SK-N-SH treated with all-trans-retinoic acid at 6 μM for 48 hours (cell line): ENCODE measurements around the gene UCK1.

Experiments used
- GLIS3 ChIP-seq: fragments of 250-450 bp; sonication (Bioruptor Pico); IDR thresholded peaks from 2 replicates; pipeline ENCODE4 v1.5.0; 2020; ENCODE audit warnings: mild to moderate bottlenecking, moderate library complexity
- TOX ChIP-seq: fragments of 250-450 bp; sonication (Bioruptor Pico); IDR thresholded peaks from 2 replicates; pipeline ENCODE4 v1.8.0; 2021; ENCODE audit warnings: mild to moderate bottlenecking, moderate library complexity, borderline replicate concordance
- ZFP3 ChIP-seq: fragments of 250-450 bp; sonication (Bioruptor Pico); IDR thresholded peaks from 2 replicates; pipeline ENCODE4 v1.5.0; 2020; ENCODE audit warnings: mild to moderate bottlenecking, moderate library complexity

DNA sequence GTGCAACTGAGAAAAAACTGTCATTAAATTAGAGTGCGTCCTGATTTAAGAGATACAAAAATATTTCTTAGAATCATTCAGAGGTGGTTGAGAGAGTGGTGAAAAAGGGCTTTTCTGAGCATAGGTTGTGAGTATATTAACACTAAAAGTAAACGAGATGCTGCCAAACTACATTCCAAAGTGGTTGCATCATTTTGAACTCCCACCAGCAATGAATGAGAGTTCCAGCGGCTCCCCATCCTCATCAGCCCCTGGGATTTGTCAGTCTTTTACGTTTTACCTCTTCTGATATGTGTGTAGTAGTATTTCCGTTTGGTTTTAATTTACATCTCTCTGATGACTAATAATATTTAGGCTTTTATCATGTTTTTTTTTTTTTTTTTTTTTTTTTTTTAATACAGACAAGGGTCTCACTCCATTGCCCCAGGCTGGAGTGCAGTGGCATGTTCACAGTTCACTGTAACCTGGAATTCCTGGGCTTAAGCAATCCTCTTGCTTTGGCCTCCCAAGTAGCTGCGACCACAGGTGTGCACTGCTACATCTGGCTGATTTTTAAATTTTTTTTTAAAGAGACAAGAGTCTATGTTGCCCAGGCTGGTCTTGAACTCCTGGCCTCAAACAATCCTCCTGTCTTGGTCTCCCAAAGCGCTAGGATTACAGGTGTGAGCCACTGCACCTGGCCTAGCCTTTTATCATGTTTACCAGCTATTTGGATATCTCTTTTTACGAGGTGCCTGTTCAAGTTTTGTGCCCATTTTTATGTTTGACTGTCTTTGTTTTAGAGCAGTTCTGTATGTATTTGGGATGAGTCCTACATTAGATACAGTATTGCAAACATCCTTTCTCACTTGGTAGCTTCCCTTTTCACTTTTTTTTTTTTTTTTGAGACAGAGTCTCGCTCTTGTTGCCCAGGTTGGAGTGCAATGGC is 31.2 kb upstream of the UCK1 start:
- TF ChIP-seq GLIS3 (CRISPR knock-in tag), result no peak
- TF ChIP-seq ZFP3, result no peak
- no peak for TF ChIP-seq TOX (CRISPR knock-in tag)
